NCI-H524 treated with DMSO at 0.1 percent for 48 hours (cell line): ENCODE measurements around the gene C3orf20.
"Not testable (repeated sequence)": the region's sequence is repeated elsewhere in the genome, so short reads cannot be mapped to it uniquely, and the experiment has no call there.

Experiments
- DNase-seq: peaks from one replicate; lab custom pipeline; 2025; lab: John Stamatoyannopoulos, UW

C3orf20 gene

GRCh38 chr3:14650193-14650592, 24.7 kb upstream of the C3orf20 start:
- DNase-seq, result no peak

- DNase-seq, result peak; percentile 93
These were observed 23.3 kb upstream of the C3orf20 start, which contains the start of gene CCDC174 for GRCh38 chr3:14651440-14652251. CCDC174 (plus strand) TSS chr3:14651762; CDS start chr3:14651837, 75 bp downstream.

- DNase-seq, result not testable (repeated sequence)
These were observed 22.5 kb upstream of the C3orf20 start for GRCh38 chr3:14652360-14652907.

- DNase-seq, result no peak
These were observed 17.4 kb upstream of the C3orf20 start for GRCh38 chr3:14657579-14657978.

GRCh38 chr3:14658978-14659377, 16.0 kb upstream of the C3orf20 start:
- no peak for DNase-seq

- DNase-seq, result no peak
These were observed 14.0 kb upstream of the C3orf20 start for GRCh38 chr3:14660942-14661341.

- peak; percentile 69 for DNase-seq
These were observed 11.4 kb upstream of the C3orf20 start for GRCh38 chr3:14663396-14664135.

GRCh38 chr3:14664170-14664569, 10.8 kb upstream of the C3orf20 start:
- no peak for DNase-seq

GRCh38 chr3:14672588-14672987, 2.4 kb upstream of the C3orf20 start:
- no peak for DNase-seq

- DNase-seq, result no peak
These were observed 1.9 kb downstream of the C3orf20 start for GRCh38 chr3:14676881-14677280.

GRCh38 chr3:14678015-14678503, 3.1 kb downstream of the C3orf20 start:
- no peak for DNase-seq

- DNase-seq, result no peak
These were observed 5.2 kb downstream of the C3orf20 start for GRCh38 chr3:14680115-14680514.

- no peak for DNase-seq
These were observed 5.8 kb downstream of the C3orf20 start for GRCh38 chr3:14680716-14681115.

GRCh38 chr3:14684447-14684846, 9.5 kb downstream of the C3orf20 start:
- no peak for DNase-seq

- no peak for DNase-seq
These were observed 10.2 kb downstream of the C3orf20 start for GRCh38 chr3:14685179-14685578.

- DNase-seq, result no peak
These were observed 12.4 kb downstream of the C3orf20 start for GRCh38 chr3:14687360-14687759.

GRCh38 chr3:14688525-14688924, 13.6 kb downstream of the C3orf20 start:
- no peak for DNase-seq

GRCh38 chr3:14689247-14689980, 14.5 kb downstream of the C3orf20 start:
- no peak for DNase-seq

GRCh38 chr3:14691239-14691638, 16.3 kb downstream of the C3orf20 start:
- no peak for DNase-seq

- DNase-seq, result no peak
These were observed 16.8 kb downstream of the C3orf20 start for GRCh38 chr3:14691719-14692118.

GRCh38 chr3:14698601-14699244, 23.8 kb downstream of the C3orf20 start:
- DNase-seq, result no peak

- DNase-seq, result no peak
These were observed 24.7 kb downstream of the C3orf20 start for GRCh38 chr3:14699643-14700042.
